ENCODE measurements around the gene NUP37.
A peak's percentile ranks its signal among the peaks of the same experiment; 100 is the strongest.
"Not testable (repeated sequence)": the region's sequence is repeated elsewhere in the genome, so short reads cannot be mapped to it uniquely, and the experiment has no call there.

The NUP37 gene

GRCh38 chr12:102119674-102120563 lies at the start of gene NUP37, which contains the start of gene PARPBP:
Gene NUP37 (minus strand): TSS chr12:102120114. CDS start chr12:102118518, 1,596 bp downstream.
Gene PARPBP (plus strand): TSS chr12:102120183. CDS start chr12:102123889, 3,706 bp downstream.
- no peak for FAIRE-seq

GRCh38 chr12:102167821-102168604 lies 48.1 kb upstream of the NUP37 start:
- FAIRE-seq (no peak), DNase-seq (ENCODE audit: low spot score) (no peak)

More at GRCh38 chr12:102119674-102120563, at the start of gene NUP37, which contains the start of gene PARPBP:
- DNase-seq (ENCODE audit: low spot score): peak; percentile 88

GRCh38 chr12:102163383-102163782 lies 43.5 kb upstream of the NUP37 start:
- DNase-seq (ENCODE audit: low spot score) (no peak), FAIRE-seq (no peak)

GRCh38 chr12:102155206-102155605 lies 35.3 kb upstream of the NUP37 start:
- DNase-seq (ENCODE audit: low spot score); FAIRE-seq: not testable (repeated sequence)

- not testable (repeated sequence) for FAIRE-seq; DNase-seq (ENCODE audit: low spot score)
Measured at GRCh38 chr12:102147062-102147587, 27.2 kb upstream of the NUP37 start.

GRCh38 chr12:102144221-102144620 lies 24.3 kb upstream of the NUP37 start:
- DNase-seq (ENCODE audit: low spot score) (no peak), FAIRE-seq (no peak)

- not testable (repeated sequence) for FAIRE-seq; DNase-seq (ENCODE audit: low spot score)
Measured at GRCh38 chr12:102142866-102143373, 23.0 kb upstream of the NUP37 start.

GRCh38 chr12:102137619-102138018 lies 17.7 kb upstream of the NUP37 start:
- FAIRE-seq; DNase-seq (ENCODE audit: low spot score): not testable (repeated sequence)

GRCh38 chr12:102131442-102131841 lies 11.5 kb upstream of the NUP37 start:
- not testable (repeated sequence) for DNase-seq (ENCODE audit: low spot score); FAIRE-seq

GRCh38 chr12:102130720-102131119 lies 10.8 kb upstream of the NUP37 start:
- DNase-seq (ENCODE audit: low spot score); FAIRE-seq: not testable (repeated sequence)

- not testable (repeated sequence) for FAIRE-seq
Measured at GRCh38 chr12:102121328-102121727, 1.4 kb upstream of the NUP37 start.

GRCh38 chr12:102120886-102121285 lies 972 bp upstream of the NUP37 start:
- peak; percentile 2 for DNase-seq (ENCODE audit: low spot score)
- FAIRE-seq: no peak

More at GRCh38 chr12:102121328-102121727, 1.4 kb upstream of the NUP37 start:
- not testable (repeated sequence) for DNase-seq (ENCODE audit: low spot score)

- FAIRE-seq (no peak), DNase-seq (ENCODE audit: low spot score) (no peak)
Measured at GRCh38 chr12:102120564-102120873, 605 bp upstream of the NUP37 start.

GRCh38 chr12:102118874-102119273 lies 1.0 kb downstream of the NUP37 start:
- no peak for DNase-seq (ENCODE audit: low spot score)

GRCh38 chr12:102116392-102116791 lies 3.5 kb downstream of the NUP37 start:
- no peak for FAIRE-seq
- DNase-seq (ENCODE audit: low spot score): no peak

More at GRCh38 chr12:102118874-102119273, 1.0 kb downstream of the NUP37 start:
- FAIRE-seq: no peak

- no peak for FAIRE-seq
- DNase-seq (ENCODE audit: low spot score): no peak
Measured at GRCh38 chr12:102114212-102114611, 5.7 kb downstream of the NUP37 start.

- FAIRE-seq (no peak), DNase-seq (ENCODE audit: low spot score) (no peak)
Measured at GRCh38 chr12:102110782-102111181, 9.1 kb downstream of the NUP37 start.

GRCh38 chr12:102107970-102108369 lies 11.9 kb downstream of the NUP37 start:
- no peak for FAIRE-seq

GRCh38 chr12:102106905-102107304 lies 13.0 kb downstream of the NUP37 start:
- FAIRE-seq: no peak

More at GRCh38 chr12:102107970-102108369, 11.9 kb downstream of the NUP37 start:
- DNase-seq (ENCODE audit: low spot score): no peak

GRCh38 chr12:102096855-102097254 lies 23.1 kb downstream of the NUP37 start:
- DNase-seq (ENCODE audit: low spot score) (no peak), FAIRE-seq (no peak)

More at GRCh38 chr12:102106905-102107304, 13.0 kb downstream of the NUP37 start:
- no peak for DNase-seq (ENCODE audit: low spot score)

- FAIRE-seq (no peak), DNase-seq (ENCODE audit: low spot score) (peak; percentile 3)
Measured at GRCh38 chr12:102095677-102096263, 24.1 kb downstream of the NUP37 start.
